Measurements from ENCODE around the gene TEX22. TPM values are rescaled to one million over a fixed set of nuclear protein-coding genes. Genes with fewer than 3 reads are reported as not detected.

The TEX22 gene
- total RNA-seq, 2 experiments from 2014 or later = 3.4 to 3.7 TPM

- H3K36me3 Mint-ChIP-seq = no peaks in the 10 kb centered on the region
- no peak overlapping the region for H3K4me3 Mint-ChIP-seq
- H3K4me1 Mint-ChIP-seq = peaks cover 15% of the 10 kb centered on the region
- DNase-seq (no peak), ATAC-seq (no peak)
- H3K9me3 Mint-ChIP-seq (ENCODE audit: low read depth) = no peaks in the 10 kb centered on the region
- H3K27ac Mint-ChIP-seq = no peak overlapping the region
- CTCF ChIA-PET = interaction anchor here (0.8 kb wide), 1 partner anchor 13 kb away, joined by 3 read pairs; no protein-coding TSS in a partner anchor
- no peaks in the 10 kb centered on the region for H3K27me3 Mint-ChIP-seq
Observed at GRCh38 chr14:105390849-105391500, 7.4 kb upstream of the TEX22 start.

DNA sequence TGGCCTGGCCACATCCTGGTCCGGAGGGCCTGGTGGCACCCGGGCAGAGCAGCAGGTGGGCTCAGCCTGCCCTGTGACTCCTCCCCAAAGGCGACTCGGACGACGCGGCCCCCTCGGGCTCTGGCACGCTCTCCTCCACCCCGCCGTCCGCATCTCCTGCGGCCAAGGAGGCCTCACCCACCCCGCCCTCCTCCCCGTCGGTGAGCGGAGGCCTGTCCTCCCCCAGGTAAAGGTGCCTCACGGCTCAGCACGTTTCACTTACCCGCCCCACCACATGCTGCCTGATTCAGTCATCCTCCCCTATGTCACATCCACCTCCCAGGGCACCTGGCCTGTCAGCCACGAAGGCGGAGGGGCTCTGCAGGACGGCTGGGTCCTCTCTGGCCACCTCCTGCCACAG, 6.8 kb upstream of the TEX22 start:
- ATAC-seq = no peak
- H3K27me3 Mint-ChIP-seq = no peaks in the 10 kb centered on the region
- DNase-seq = no peak
- H3K9me3 Mint-ChIP-seq (ENCODE audit: low read depth) = no peaks in the 10 kb centered on the region
- no peak overlapping the region for H3K27ac Mint-ChIP-seq
- no peaks in the 10 kb centered on the region for H3K36me3 Mint-ChIP-seq
- CTCF ChIA-PET = no interaction called here
- peaks cover 16% of the 10 kb centered on the region for H3K4me1 Mint-ChIP-seq
- no peak overlapping the region for H3K4me3 Mint-ChIP-seq

DNA sequence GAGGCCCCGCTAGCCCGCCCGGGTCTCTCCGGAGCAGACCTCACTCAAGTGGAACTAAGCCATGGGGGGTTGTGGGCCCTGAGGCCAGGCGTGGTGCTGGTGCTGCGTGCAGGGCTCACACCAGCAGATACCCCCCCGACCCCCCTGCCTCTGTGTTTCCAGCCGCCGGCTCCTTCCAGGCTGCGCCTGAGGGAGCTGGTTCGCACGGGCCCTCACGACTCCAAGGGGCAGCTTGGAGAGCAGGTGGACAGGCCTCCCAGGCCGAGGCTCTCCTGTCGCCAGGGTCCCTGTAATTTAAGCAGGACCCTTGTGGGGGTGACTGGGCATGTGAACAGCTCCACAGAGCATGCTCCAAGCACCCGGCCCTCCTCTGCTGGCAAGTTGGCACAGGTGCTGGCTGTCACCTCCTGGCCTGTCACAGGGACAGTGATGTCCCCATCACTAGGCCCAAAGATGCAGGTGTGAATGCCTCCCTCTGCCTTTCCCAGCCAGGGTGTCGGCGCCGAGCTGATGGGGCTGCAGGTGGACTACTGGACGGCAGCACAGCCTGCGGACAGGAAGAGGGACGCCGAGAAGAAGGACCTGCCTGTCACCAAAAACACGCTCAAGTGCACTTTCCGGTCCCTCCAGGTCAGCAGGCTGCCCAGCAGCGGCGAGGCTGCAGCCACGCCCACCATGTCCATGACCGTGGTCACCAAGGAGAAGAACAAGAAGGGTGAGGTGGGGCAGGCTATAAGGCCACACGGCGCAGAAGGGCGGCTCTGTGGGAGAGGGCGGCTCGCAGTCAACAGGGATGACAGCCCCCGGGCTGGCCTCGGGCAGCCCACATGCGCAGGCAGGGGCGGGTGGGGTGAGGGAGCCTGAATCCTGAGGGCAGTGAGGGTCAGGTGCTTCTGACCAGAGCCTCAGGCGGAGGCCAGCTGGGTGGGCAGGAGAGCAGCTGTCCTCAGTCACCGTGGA, 5.9 kb upstream of the TEX22 start:
- Mint-ChIP-seq H3K36me3 (no peaks in the 10 kb centered on the region), H3K27me3 (no peaks in the 10 kb centered on the region), H3K4me3 (no peak overlapping the region), H3K27ac (no peak overlapping the region), H3K4me1 (peaks cover 23% of the 10 kb centered on the region), H3K9me3 (ENCODE audit: low read depth) (no peaks in the 10 kb centered on the region)
- DNase-seq = no peak
- CTCF ChIA-PET = interaction anchor here (1.2 kb wide), 1 partner anchor 26 kb away, joined by 3 read pairs; no protein-coding TSS in a partner anchor
- ATAC-seq = no peak

DNA sequence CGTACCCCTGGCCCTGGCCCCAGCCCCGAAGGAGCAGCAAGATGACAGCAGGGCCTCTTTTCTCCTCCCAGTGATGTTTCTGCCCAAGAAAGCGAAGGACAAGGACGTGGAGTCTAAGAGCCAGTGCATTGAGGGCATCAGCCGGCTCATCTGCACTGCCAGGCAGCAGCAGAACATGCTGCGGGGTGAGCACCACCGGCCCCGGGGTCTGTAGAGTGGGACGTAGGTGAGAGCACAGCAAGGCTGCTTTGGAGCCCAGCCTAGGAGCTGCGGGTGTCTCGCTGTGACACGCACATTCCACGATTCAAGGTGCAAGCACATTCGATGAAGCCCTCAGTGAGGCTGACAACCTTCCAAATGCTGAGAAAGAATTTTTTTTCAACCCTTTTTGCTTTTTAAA, 5.2 kb upstream of the TEX22 start:
- DNase-seq (no peak), ATAC-seq (no peak)
- H3K27me3 Mint-ChIP-seq = no peaks in the 10 kb centered on the region
- H3K4me1 Mint-ChIP-seq = peaks cover 28% of the 10 kb centered on the region
- no peaks in the 10 kb centered on the region for H3K36me3 Mint-ChIP-seq
- CTCF ChIA-PET = interaction anchor here (1.2 to 1.6 kb wide), 2 partner anchors 25 to 41 kb away, joined by 3 read pairs; no protein-coding TSS in a partner anchor
- H3K4me3 Mint-ChIP-seq = no peak overlapping the region
- no peak overlapping the region for H3K27ac Mint-ChIP-seq
- H3K9me3 Mint-ChIP-seq (ENCODE audit: low read depth) = no peaks in the 10 kb centered on the region

DNA sequence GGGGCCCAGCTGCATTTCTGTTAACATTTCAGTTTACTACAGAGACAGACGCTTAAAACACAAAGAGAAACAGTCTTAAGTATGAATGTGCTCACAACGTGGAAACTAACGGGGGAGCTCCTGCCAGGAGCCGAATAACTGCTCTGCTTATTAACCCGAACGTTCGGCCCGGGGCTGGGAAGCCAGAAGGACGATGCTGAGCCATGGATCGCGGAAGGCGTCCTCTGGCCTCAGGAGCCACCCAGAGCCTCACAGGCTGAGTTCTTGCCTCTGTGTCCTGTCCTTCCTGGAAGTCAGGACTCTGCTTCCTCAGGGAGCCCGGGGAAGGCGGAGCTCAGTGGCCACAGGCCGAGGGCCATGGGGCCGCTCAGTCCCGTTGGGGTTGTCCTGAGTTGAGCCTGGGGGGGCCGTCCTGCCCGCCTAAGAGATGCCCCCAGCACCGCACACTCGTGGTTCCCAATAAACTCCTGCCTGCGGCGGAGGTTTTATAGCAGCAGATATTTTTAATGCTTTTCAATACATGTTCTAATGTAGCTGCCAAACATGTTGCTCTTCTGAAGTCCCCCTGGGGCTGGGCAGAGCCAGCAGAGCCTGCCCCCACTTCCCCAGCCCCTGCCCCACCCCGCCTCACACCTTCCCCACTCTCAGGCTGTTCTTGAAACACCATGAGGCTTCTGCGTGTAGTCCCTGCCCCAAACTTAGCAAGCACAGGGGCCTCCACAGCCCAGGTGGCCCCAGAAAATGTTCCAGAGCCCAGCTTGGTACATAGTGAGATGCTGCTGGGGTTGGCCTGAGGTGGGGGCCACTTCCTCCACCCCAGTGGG, 3.4 kb upstream of the TEX22 start:
- ATAC-seq (no peak), DNase-seq (no peak)
- no peak overlapping the region for H3K4me3 Mint-ChIP-seq
- peaks cover 36% of the 10 kb centered on the region for H3K4me1 Mint-ChIP-seq
- no peaks in the 10 kb centered on the region for H3K9me3 Mint-ChIP-seq (ENCODE audit: low read depth)
- H3K27me3 Mint-ChIP-seq = no peaks in the 10 kb centered on the region
- CTCF ChIA-PET = interaction anchor here (0.8 to 1.6 kb wide), 4 partner anchors 14 to 43 kb away, joined by 3 to 5 read pairs (median 4); no protein-coding TSS in a partner anchor
- no peak overlapping the region for H3K27ac Mint-ChIP-seq
- H3K36me3 Mint-ChIP-seq = peaks cover 6% of the 10 kb centered on the region

DNA sequence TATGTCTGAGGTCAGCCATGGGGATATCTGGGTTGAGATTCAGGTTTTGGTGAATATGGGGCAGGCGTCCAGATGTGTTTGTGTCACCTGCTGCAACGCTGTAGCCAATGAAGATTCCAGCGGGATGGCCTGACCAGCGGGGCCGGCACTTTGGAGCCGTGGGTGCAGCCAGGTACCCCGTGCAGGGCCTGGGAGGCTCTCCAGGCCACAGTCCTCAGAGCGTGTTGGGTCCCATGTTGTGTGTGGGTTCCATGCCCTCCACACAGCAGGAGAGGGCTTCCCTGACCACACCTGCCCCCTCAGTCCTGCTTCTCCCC, 2.8 kb upstream of the TEX22 start:
- Mint-ChIP-seq H3K36me3 (peaks cover 10% of the 10 kb centered on the region), H3K27me3 (no peaks in the 10 kb centered on the region), H3K4me1 (peaks cover 34% of the 10 kb centered on the region), H3K9me3 (ENCODE audit: low read depth) (no peaks in the 10 kb centered on the region), H3K4me3 (no peak overlapping the region), H3K27ac (no peak overlapping the region)
- CTCF ChIA-PET = interaction anchor here (1.6 kb wide), 1 partner anchor 22 kb away, joined by 4 read pairs; no protein-coding TSS in a partner anchor
- DNase-seq (no peak), ATAC-seq (no peak)

GRCh38 chr14:105397350-105397931, 897 bp upstream of the TEX22 start:
- ATAC-seq = no peak
- peaks cover 34% of the 10 kb centered on the region for H3K4me1 Mint-ChIP-seq
- peak overlapping the region; percentile 86 for H3K27ac Mint-ChIP-seq
- no peaks in the 10 kb centered on the region for H3K9me3 Mint-ChIP-seq (ENCODE audit: low read depth)
- H3K4me3 Mint-ChIP-seq = peak overlapping the region; percentile 60
- H3K27me3 Mint-ChIP-seq = no peaks in the 10 kb centered on the region
- CTCF ChIA-PET = interaction anchor here (1.0 to 3.1 kb wide), 5 partner anchors 23 to 131 kb away, joined by 3 to 17 read pairs (median 5); no protein-coding TSS in a partner anchor
- peaks cover 22% of the 10 kb centered on the region for H3K36me3 Mint-ChIP-seq
- no peak for DNase-seq

- H3K4me1 Mint-ChIP-seq = peaks cover 36% of the 10 kb centered on the region
- H3K4me3 Mint-ChIP-seq = peak overlapping the region; percentile 90
- H3K9me3 Mint-ChIP-seq (ENCODE audit: low read depth) = no peaks in the 10 kb centered on the region
- peaks cover 22% of the 10 kb centered on the region for H3K36me3 Mint-ChIP-seq
- CTCF ChIA-PET = interaction anchor here (1.0 to 3.1 kb wide), 6 partner anchors 15 to 82 kb away, joined by 3 to 17 read pairs (median 6); no protein-coding TSS in a partner anchor
- ATAC-seq (peak; percentile 64), DNase-seq (peak; percentile 61)
- H3K27ac Mint-ChIP-seq = peak overlapping the region; percentile 88
- no peaks in the 10 kb centered on the region for H3K27me3 Mint-ChIP-seq
Observed at GRCh38 chr14:105398726-105399465, 558 bp downstream of the TEX22 start.

DNA sequence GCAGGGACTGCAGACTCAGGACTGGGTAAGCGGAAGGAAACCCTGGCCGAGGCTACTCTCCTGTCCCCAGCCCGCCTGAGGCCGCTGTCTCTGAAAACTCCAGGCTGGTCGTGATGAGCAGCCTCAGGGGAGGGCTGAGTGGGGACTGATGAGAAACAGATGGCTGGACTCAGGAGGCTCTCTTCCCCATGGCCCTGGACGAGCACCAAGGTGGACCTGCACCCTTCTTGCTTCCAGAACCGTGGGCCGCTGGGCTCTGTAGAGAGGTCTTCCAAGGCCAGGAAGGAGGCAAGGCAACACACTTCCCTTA, 1.1 kb downstream of the TEX22 start:
- peak overlapping the region; percentile 90 for H3K4me3 Mint-ChIP-seq
- H3K27me3 Mint-ChIP-seq = no peaks in the 10 kb centered on the region
- ATAC-seq (no peak), DNase-seq (no peak)
- CTCF ChIA-PET = interaction anchor here (1.0 to 2.0 kb wide), 5 partner anchors 14 to 82 kb away, joined by 3 to 9 read pairs (median 5); no protein-coding TSS in a partner anchor
- peaks cover 22% of the 10 kb centered on the region for H3K36me3 Mint-ChIP-seq
- H3K27ac Mint-ChIP-seq = peak overlapping the region; percentile 88
- peaks cover 41% of the 10 kb centered on the region for H3K4me1 Mint-ChIP-seq
- H3K9me3 Mint-ChIP-seq (ENCODE audit: low read depth) = no peaks in the 10 kb centered on the region

- peaks cover 46% of the 10 kb centered on the region for H3K4me1 Mint-ChIP-seq
- DNase-seq = no peak
- no peaks in the 10 kb centered on the region for H3K9me3 Mint-ChIP-seq (ENCODE audit: low read depth)
- no peak for ATAC-seq
- CTCF ChIA-PET = interaction anchor here (1.1 to 2.0 kb wide), 5 partner anchors 11 to 81 kb away, joined by 3 to 9 read pairs (median 5); no protein-coding TSS in a partner anchor
- no peaks in the 10 kb centered on the region for H3K27me3 Mint-ChIP-seq
- no peak overlapping the region for H3K4me3 Mint-ChIP-seq
- H3K36me3 Mint-ChIP-seq = peaks cover 22% of the 10 kb centered on the region
- H3K27ac Mint-ChIP-seq = no peak overlapping the region
Observed at GRCh38 chr14:105400016-105400415, 1.7 kb downstream of the TEX22 start.

- Mint-ChIP-seq H3K36me3 (peaks cover 22% of the 10 kb centered on the region), H3K4me3 (no peak overlapping the region), H3K4me1 (peaks cover 37% of the 10 kb centered on the region), H3K9me3 (ENCODE audit: low read depth) (no peaks in the 10 kb centered on the region), H3K27ac (no peak overlapping the region), H3K27me3 (peaks cover 2% of the 10 kb centered on the region)
- ATAC-seq (no peak), DNase-seq (no peak)
- CTCF ChIA-PET = no interaction called here
Observed at GRCh38 chr14:105401699-105402098, 3.4 kb downstream of the TEX22 start.

DNA sequence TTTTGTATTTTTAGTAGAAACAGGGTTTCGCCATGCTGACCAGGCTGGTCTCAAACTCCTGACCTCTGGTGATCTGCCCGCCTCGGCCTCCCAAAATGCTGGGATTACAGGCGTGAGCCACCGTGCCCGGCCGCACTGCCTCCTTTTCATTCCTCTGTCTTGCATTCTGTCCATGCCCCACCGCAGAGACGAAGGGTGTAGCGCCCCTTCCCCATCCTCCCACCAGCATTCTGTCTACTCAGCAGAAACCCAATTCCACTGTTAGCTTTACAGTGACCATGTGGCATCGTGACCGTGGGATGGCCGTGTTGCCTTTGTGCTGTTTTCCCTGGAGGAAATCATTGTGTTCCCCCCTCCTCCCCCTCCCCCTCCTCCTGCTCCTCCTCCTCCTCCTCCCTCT, 10.3 kb downstream of the TEX22 start:
- DNase-seq = no peak
- H3K27me3 Mint-ChIP-seq = peaks cover 42% of the 10 kb centered on the region
- CTCF ChIA-PET = interaction anchor here (0.9 to 1.9 kb wide), 3 partner anchors 14 to 72 kb away, joined by 3 to 7 read pairs (median 4); no protein-coding TSS in a partner anchor
- no peak overlapping the region for H3K27ac Mint-ChIP-seq
- H3K4me1 Mint-ChIP-seq = peaks cover 15% of the 10 kb centered on the region
- no peak overlapping the region for H3K4me3 Mint-ChIP-seq
- no peak for ATAC-seq
- no peaks in the 10 kb centered on the region for H3K9me3 Mint-ChIP-seq (ENCODE audit: low read depth)
- no peaks in the 10 kb centered on the region for H3K36me3 Mint-ChIP-seq

Data from activated CD8-positive, alpha-beta memory T cell treated with anti-CD3 and anti-CD28 coated beads, Interleukin-2, amount 10 ng/mL, durations not matched to agents 7 days and 5 days (primary cell).